SIG-M5 treated with dmso at 0.1 percent for 504 hours (cell line): Measurements from ENCODE around the gene HMG20B.

Experiments
- DNase-seq: peaks from one replicate; lab custom pipeline; 2025; ENCODE audit not compliant: unreplicated experiment; lab: John Stamatoyannopoulos, UW

Gene HMG20B

DNA sequence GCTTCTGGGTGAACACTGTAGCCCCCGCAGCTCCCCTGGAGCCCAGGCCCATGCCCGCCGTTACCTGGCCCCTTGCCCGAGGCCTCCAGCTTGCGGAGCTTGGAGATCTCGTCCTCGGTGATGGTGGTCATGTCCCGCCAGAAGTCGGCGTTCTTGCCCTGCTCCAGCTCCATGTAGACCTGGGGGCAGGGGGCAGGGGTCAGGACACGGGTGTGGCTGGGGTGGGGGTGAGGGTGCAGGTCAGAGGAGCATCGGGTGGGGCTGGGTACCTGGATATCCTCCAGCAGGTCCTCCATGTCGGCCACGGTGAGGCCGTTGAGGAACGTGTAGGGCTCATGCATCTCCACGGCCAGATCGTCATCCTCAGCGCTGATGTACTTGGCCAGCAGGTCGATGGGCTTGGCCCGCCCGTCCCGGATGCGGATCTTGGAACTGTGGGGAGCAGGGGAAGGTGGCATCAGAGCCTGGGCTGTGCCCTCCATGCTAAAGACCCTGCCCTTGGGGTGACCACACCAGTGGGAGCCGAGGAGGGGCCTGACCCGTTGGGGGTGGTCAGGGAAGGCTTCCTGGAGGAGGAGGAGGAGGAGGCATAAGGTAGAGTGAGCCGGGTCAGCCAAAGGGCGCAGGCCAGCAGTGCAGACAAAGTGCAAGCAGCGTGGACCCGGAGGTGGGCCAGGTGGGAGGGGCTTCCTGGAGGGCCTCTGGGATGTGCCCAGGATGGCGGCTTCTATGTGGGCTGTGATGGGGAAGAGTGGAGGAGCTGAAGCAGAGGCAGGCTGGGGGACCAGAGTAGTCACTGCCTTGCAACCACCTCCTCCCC lies 46.3 kb downstream of the HMG20B start:
- no peak for DNase-seq

DNA sequence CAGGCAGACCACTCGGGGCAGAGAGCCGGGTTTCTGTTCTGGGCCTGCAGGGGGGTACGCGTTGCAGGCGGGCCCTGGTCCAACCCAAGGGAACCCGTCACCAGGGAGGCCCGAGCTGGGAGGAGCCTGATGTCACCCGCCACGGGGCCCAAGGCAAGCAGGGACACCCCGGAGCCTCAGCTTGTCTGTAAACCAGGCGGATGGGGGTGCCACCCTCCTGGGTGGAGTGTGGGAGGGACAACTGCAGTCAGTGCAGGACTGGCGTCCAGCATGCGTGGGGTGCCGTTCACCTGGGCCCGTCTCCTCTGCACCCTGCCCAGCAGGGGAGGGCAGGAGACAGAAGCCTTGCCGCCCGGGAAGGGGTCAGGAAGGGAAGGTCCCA lies 46.9 kb downstream of the HMG20B start:
- DNase-seq: no peak

DNA sequence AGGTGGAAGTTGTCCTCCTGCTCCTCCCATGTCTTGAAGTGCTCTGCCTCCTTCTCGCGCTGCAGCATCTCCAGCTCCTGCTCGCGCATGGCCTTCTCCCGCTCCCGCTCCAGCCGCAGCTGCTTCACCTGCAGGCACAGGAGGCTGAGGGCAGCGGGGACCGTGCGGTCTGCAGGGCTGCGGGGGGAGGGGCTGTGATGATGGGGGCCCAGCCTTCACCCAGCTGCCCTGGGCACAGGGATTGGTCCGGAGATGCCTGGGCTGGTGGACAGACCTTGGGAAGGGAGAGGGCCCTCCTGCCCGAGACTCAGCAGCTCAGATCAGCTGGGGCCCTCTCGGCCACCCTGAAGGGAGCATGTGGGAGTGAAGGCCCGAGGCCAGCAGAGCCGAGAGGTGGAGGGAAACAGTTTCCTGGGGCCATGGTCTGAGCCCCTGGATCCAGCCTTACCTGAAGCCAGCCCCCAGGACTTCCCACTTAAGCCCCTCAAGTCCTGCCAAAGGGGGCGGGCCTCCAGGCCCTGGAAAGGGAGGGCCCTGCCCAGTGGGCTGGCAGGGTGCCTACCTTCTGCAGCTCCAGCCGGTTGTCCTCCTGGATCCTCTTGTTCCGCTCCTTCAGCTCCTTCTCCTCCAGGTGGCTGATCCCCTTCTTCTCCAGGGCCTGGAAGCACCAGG lies 47.5 kb downstream of the HMG20B start:
- DNase-seq: no peak

DNA sequence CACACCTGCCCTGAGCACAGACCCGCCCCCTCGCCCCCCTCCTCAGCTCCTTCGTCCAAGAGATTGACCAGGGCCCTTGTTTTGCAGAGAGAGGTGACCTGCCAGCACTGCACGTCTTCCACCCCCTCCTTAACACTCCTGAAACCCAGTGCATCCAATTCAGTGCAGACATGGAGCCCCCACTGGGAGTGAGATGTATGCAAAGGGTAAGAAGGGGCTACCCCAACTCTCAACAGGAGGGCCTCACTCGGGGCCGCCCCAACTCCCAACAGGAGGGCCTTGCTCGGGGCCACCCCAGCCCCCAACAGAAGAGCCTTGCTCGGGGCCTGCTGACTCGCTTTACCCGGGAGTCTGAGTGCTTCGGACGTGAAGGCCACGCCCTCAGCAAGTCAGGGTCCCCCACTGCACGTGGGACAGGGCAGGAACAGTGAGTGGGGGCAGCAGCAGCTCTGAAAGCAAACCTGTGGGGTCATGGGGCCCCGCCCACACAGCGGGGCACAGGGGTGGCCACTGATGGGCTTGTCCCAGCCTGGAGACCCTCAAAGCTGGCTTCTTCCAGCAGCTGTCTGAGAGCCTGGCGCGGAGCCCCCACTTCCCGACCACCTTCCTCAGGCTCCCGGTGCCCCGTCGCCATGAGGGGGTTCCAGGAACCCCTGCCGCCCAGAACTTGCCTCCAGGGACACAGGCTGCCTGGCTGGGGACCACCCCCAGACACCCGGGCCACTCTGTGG lies 48.2 kb downstream of the HMG20B start:
- no peak for DNase-seq

DNA sequence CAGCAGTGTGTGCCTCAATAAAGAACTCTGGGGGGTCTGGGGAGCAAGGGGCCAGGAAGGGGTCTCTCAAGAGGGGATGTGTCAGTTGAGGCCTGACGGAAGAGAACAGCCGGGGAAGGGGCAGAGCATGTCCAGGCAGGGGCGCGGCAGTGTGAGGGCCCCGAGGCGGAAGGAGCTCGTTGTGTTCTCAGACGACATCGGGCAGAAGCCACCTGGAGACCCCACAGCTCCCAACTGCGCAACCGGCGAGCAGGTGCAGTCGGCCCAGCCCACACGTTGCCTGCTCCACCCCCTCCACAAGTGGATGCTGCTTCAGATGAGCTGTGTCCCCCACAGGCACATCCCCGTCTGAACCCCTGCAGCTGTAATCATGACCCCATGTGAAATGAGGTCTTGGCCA lies 48.9 kb downstream of the HMG20B start:
- DNase-seq: no peak

DNA sequence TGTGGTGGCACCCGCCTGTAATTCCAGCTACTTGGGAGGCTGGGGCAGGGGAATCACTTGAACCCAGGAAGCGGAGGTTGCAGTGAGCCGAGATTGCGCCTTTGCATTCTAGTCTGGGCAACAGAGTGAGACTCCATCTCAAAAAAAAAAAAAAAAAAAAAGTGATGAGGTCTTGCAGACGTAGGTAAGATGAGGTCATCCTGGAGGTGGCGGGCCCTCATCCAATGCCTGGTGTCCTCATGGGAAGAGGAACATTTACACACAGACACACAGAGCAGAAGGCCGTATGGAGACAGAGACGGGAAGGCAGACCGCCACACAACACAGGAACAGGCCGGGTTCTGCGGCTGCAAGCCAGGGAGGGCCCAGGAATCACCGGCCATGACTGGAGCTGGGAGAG lies 49.5 kb downstream of the HMG20B start:
- DNase-seq: no peak

DNA sequence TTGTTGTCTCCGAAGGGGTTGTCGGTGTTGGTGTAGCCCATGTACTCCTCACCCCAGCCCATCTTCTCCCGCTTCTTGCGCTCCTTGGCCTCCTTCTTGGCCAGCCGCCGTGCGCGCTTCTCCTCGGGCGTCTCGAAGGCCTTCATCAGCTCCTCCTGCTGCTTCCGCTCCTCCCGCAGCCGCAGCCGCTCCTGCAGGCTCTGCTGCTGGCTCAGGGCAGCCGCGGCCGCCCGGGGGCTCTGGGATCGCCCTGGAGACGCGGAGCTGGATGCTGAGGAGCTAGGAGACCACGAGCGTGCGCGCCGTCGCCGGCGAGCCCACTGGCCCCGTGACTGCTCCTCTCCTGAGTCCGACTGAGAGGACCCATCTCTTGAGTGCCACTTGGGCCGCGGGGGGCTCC lies 51.0 kb downstream of the HMG20B start:
- no peak for DNase-seq

DNA sequence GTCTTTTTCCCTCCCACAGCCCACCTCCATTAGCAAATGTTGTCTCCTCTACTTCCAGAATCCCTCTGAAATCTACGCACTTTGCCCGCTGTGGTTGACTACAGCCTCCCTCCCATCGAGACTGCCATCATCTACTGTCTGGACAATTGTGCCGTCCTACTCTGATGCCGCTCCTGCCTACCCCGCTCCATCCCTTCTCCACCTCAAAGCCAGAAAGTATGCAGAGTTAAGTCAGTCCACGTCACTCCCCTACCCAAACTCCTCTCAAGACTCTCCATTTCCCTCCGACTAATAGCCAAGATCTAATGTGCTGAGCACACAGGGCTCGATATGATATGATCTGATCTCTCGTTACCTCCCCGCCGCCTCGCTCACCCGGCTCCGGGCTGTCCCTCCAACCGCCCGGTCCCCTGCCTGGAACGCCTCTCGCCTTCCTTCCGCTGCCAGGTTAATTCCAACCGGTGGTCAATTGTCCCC lies 53.3 kb downstream of the HMG20B start:
- no peak for DNase-seq

DNA sequence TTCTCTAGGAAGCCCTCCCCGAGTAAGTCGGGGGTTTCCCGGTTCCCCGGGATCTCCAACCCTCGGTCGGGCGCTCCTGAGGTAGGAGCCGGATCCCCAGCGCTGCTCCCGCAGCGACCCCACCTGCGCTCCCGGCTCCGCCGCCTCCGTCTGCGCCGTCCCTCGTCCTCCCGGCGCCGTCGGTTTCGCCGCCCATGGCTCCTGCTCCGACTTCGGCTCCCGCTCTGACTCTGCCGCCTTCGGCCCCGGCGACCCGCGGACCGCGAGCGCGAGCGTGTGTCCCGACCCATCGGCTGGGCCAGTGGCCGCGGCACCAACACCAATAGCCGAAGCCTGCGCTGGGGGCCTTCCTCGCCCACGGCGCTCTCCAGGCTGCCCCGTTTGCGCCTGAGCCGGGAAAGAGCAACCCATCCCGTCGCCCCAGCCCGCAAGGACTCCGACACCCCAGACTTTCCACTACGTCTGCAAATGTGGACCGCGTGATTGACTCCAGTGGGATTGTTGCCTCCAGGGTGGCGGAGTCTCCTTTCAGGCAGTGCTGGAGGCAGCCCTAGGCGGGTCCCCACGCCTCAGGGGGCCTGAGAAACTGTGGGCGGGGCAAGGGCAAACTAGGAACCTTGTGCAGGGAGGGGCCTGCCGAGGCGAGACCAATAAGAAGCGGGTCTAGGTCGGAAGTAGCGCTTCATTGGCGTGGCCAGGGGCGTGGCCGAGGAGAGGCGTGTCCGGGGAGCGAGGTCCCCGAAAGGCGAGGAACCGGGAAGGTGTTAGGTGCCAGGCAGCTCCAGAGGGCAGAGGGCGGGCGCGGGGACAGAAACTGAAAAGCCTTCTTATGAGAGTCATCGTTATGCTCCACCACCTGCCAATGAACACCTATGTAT lies 54.0 kb downstream of the HMG20B start, which contains the start of gene CACTIN:
TSS of gene CACTIN (minus strand) at position 318 of the 878 bp plus-strand sequence. CDS start at position 290, 28 bp downstream.
- peak; percentile 97 for DNase-seq

DNA sequence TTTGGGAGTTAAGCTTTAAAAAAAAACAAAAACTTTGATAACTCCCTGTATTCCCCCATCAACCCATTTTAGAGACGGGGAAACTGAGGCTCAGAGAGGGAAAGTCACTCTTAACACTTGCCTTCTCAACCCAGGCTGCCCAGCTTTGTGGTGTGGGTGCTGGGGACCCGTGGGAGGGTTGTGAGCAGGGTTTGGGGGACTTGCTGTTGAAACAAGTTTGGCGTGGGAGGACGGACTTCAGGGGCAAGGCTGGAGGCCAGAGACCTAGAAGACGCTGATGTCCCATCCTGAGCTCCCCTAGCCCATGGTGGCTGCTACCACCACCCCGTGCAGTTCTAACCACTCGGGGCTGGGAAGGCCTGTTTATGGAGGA lies 54.6 kb downstream of the HMG20B start:
- no peak for DNase-seq
